NOMO-1 treated with DMSO at 0.1 percent for 48 hours (cell line): Measurements from ENCODE around the gene OPN1SW.

Experiments
- DNase-seq: peaks from one replicate; lab custom pipeline; 2025; ENCODE audit not compliant: unreplicated experiment; lab: John Stamatoyannopoulos, UW

The OPN1SW gene

DNA sequence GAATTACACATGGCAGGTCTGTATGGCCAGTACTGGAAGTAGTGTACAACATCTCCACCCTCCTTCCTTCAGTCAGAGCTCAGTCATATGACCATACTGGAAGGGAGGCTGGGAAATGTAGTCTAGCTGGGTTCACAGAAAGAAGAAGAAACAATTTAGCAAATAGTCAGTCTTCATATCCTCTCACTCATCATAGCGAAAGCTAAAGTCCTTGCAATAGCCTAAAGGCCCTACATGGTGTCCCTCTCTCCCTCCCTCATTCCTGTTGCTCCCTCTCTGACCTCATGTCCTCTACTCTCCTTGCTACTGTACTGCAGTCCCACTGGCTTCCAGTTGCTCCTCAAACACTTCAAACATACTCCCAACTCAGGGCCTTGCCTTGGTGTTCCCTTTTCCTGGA is 40.7 kb downstream of the OPN1SW start:
- DNase-seq = peak; percentile 31

DNA sequence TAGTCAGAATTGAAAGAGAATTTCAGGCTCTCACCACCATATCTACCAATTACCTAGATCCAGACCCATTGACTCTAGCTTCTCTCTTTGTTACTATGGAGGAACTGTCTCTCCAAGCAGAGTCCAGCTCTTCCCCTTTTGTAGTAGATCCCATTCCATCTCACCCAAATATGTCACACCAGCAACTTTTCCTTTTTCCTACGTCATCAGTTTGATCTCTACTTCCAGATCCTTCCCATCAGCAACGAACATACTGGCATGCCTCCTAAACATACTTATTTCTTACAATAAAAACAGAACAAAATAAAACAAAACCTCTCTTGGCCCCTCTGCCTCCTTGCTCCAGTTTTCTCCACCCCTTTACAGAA is 42.3 kb downstream of the OPN1SW start:
- no peak for DNase-seq

DNA sequence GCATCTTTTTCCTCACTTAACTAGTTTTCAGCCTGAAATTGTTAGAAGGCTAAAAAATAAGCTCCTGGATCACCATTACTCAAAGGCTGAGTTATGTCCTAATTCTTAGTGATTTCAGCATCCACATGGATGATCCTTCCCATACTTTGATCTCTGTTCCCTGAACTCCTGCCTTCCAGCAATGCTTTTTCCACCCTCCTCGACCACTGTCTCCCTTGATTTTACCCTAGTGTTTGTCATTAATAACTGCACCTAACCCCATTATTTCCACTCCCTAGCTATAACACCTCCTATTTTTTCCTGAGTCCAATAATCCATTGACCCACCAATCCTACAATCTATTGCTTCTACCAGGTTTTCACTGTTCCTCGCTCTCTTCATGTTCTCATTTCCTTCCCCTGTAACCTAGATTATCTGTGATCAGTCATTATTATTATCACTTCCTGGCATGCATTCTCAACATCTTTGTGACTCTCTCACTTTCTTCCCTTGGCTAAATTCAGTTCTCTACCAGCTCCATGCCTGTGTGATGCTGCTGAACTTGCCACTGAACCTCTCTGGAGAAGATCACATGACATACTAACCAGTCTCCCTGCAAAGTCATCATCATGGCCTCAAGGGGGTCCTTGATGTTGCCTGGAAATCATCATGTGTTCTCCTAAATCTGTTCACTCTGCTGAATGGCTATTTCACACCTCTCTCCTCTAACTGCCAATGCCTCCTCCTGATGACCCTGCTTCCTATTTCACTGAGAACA is 42.9 kb downstream of the OPN1SW start:
- DNase-seq = no peak

GRCh38 chr7:128731184-128731583 is 44.4 kb downstream of the OPN1SW start:
- no peak for DNase-seq

- DNase-seq = no peak
Observed at GRCh38 chr7:128729494-128729893, 46.1 kb downstream of the OPN1SW start.

- no peak for DNase-seq
Observed at GRCh38 chr7:128728598-128728997, 47.0 kb downstream of the OPN1SW start.

- DNase-seq = no peak
Observed at GRCh38 chr7:128727239-128727638, 48.4 kb downstream of the OPN1SW start.

DNA sequence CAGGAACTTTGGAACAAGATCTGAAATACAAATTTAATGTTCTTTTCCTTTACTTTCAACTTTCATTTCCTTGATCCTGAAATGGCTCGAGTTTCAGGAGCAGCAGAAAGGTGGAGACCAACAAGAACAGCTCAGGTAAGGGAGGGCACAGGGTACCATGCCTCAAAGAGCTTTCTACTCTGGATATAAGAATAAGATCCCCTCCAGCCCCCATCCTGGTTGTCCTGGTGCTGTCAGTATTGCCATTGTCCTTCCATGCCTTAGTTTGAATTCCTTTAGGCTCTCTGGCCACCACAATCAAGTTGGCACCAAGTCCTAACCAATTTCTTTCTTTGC is 48.9 kb downstream of the OPN1SW start:
- no peak for DNase-seq

DNA sequence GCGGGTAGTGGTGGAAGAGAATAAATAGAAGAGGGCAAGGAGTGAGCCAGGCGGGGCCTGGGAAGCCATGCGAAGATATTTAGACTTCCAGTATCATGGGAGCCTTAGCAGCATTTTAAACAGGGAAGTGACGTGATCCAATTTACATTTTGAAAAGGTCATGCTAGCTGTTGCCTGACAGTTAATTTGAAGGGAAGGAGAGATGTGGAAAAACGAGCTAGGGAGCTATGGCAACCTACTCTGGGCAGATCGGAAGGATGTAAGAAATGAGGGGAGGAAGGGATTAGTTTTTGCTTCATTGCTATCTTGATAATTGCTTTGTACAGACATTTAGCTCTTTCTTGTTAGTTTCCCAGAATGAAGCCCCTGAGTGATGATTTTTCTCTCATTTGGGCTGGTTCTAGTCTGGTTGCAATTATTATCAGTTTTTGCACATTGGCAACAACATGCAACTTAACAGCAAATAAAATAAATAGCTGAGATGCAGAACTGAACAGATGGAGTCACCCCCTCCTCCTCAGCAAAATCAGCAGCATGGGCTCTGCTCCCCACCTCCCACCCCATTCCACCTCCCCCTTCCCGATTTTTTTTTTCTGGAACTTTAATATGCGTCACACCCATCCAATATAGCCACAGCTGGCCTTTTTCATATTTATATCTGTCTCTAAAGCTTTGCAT is 49.4 kb downstream of the OPN1SW start:
- no peak for DNase-seq

- no peak for DNase-seq
Observed at GRCh38 chr7:128725531-128725930, 50.1 kb downstream of the OPN1SW start.

DNA sequence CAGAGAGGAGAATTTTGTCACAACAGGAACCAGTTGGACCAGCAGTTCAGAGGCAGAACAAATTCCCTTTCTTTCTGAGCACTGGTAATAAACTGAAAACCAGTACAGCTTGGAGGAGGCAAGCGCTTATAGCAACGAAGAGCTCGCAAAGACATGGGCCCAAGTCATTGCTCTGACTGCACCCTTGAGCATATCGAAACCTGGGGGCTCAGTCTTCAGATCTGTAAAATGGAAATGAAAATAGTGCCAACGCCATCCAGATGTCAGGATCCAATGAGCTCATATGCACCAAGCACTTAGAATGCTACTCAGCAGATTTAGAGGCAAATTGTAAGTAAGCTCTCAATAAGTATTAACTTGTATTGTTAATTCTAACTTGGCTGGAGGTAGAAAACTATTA is 50.9 kb downstream of the OPN1SW start:
- DNase-seq = no peak
